GM12875 (cell line): ENCODE measurements around the gene ASPN.

Experiments
- H3K4me3 ChIP-seq: one replicate; pipeline ENCODE4 v1.5.1; 2011; ENCODE audit warnings: low read depth, low read length, control low read depth
- TF ChIP-seq, protein P1 (sequence below): IDR thresholded peaks from 2 replicates; pipeline ENCODE4 v1.5.1; 2011; ENCODE audit warnings: low read depth, mild to moderate bottlenecking, control low read depth, inconsistent platforms, low read length, moderate library complexity, borderline replicate concordance; ENCODE audit not compliant: insufficient read depth

Gene ASPN

DNA sequence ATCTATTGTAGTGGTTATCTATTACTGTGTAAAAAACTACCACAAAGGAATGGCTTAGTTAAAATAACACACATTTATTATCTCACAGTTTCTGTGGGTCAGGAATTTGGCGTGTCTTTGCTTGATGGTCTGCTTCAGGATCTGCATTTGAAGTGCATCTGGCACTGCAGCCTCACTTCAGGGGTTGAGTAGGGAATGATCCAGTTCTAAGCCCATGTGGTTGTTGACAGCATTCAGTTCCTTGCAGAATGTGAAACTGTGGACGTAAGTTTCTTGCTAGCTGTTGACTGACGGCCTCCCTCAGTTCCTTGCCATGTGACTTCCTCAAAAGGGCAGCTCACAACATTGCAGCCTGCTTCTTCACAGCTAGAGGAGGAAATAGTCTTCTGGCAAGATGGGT is 75.8 kb downstream of the ASPN start:
- no peak overlapping the region for H3K4me3 ChIP-seq
- TF ChIP-seq, protein P1, sequence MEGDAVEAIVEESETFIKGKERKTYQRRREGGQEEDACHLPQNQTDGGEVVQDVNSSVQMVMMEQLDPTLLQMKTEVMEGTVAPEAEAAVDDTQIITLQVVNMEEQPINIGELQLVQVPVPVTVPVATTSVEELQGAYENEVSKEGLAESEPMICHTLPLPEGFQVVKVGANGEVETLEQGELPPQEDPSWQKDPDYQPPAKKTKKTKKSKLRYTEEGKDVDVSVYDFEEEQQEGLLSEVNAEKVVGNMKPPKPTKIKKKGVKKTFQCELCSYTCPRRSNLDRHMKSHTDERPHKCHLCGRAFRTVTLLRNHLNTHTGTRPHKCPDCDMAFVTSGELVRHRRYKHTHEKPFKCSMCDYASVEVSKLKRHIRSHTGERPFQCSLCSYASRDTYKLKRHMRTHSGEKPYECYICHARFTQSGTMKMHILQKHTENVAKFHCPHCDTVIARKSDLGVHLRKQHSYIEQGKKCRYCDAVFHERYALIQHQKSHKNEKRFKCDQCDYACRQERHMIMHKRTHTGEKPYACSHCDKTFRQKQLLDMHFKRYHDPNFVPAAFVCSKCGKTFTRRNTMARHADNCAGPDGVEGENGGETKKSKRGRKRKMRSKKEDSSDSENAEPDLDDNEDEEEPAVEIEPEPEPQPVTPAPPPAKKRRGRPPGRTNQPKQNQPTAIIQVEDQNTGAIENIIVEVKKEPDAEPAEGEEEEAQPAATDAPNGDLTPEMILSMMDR, result no peak
